Adipocyte (in vitro differentiated cells): ENCODE data around the gene TRIO.

ENCODE experiments used
- DNase-seq: peaks from one replicate; pipeline ENCODE4 v3.0.0-alpha.2; 2015; ENCODE audit warnings: low read depth
- H3K27me3 ChIP-seq: replicated peaks from 2 replicates; pipeline ENCODE4 v1.7.0; 2013; ENCODE audit warnings: mild to moderate bottlenecking, low read length, moderate library complexity; ENCODE audit not compliant: control insufficient read depth, insufficient read depth
- H3K36me3 ChIP-seq: 2 replicates; pipeline ENCODE4 v1.7.0; 2013; ENCODE audit warnings: low read length, mild to moderate bottlenecking, moderate library complexity; ENCODE audit not compliant: control insufficient read depth, insufficient read depth, severe bottlenecking
- H3K4me1 ChIP-seq: 2 replicates; pipeline ENCODE4 v1.7.0; 2013; ENCODE audit warnings: mild to moderate bottlenecking, low read length, moderate library complexity; ENCODE audit not compliant: control insufficient read depth, insufficient read depth
- H3K4me3 ChIP-seq: 2 replicates; pipeline ENCODE4 v1.7.0; 2013; ENCODE audit warnings: mild to moderate bottlenecking, low read length, moderate library complexity
- H3K9ac ChIP-seq: 2 replicates; pipeline ENCODE4 v1.7.0; 2013; ENCODE audit warnings: mild to moderate bottlenecking, low read length, moderate library complexity
- H3K9me3 ChIP-seq: 2 replicates; pipeline ENCODE4 v1.7.0; 2013; ENCODE audit warnings: mild to moderate bottlenecking, low read length, moderate library complexity; ENCODE audit not compliant: control insufficient read depth

The TRIO gene

DNA sequence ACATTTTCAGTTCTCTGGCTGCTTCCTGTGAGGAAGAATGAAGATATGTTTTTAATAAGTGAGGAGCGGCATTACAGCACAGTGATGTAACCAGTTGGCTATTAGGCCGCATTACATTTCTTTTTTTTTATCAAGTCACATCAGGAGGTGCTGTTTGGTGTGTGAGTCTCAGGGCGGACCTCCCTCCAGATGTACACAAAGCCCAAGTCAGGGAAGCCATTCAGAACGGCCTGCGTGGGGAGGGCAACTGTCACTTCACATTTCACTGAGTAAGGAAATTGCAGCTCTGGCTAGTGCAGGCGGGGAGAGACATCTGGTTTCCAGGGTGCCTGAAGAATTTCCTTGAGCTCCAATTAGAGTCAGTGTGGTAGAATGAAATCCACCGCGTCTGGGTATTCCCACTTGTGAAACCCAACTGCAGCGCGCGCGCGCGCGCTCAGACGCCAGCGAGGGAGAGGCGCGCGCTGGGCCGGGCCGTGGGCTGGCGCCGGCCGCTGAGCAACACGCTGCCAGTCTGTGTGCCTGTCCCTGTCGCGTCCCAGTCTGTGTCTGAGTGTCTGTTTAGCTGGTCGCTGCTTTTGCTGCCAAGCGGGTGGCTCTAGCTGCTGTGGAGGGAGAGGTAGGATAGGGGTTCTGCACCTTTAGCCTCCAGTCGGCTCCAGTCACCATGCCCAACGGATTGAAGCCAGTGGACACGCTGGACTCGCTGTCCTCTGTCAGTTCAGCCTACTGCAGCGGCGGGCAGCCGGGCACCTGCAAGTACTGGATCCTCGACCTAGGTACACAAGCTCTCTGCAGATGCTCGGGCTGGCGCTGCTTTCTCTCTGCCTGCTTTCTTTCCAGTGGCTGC is 297.7 kb downstream of the TRIO start:
- Histone ChIP-seq H3K27me3 (no peaks in the 10 kb centered on the region), H3K9me3 (no peaks in the 10 kb centered on the region), H3K4me1 (peaks cover 69% of the 10 kb centered on the region), H3K36me3 (peaks cover 7% of the 10 kb centered on the region), H3K9ac (peak overlapping the region; percentile 86), H3K4me3 (peak overlapping the region; percentile 82)
- peak; percentile 97 for DNase-seq

DNA sequence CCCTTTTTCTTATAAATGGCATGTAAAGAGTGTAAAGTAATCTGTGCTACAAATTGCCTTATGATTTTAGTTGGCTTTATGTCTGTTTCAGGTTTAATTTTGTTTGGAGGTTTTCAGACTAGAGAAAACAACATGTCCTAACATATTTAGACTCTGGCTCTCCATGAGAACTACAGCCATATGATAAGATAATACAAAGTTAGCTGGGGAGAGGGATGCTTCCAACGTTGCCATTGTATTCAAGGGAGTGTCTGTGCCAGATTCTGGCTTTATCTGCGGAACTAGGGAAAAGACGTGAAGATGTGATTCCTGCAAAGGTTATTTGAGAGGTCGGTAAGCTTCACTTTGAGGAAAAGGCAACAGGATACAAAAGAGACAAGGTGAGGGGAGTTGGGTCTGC is 298.5 kb downstream of the TRIO start:
- peak; percentile 23 for DNase-seq
- Histone ChIP-seq H3K9me3 (no peaks in the 10 kb centered on the region), H3K4me3 (peak overlapping the region; percentile 82), H3K27me3 (no peaks in the 10 kb centered on the region), H3K9ac (peak overlapping the region; percentile 86), H3K36me3 (peaks cover 5% of the 10 kb centered on the region), H3K4me1 (peaks cover 77% of the 10 kb centered on the region)

DNA sequence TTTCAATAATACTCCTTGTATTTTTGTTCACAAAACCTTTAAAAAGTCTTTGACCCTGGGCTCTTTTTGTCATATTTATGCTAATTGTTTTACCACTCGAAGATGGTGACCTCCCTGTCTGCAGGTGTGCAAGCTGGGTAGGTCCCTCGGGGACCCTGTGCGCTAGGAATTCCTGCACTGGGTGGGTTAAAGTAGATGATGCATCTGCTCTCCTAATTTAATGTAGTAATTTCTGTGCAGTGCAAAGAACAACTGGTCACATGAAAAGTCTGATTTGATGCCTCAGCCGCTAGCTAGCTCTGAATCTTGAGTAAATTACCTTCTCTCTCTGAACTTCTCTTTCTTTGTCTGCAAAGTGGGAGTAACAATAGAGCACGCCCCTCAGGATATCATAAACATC is 299.4 kb downstream of the TRIO start:
- DNase-seq: no peak
- no peaks in the 10 kb centered on the region for H3K36me3 ChIP-seq
- H3K9ac ChIP-seq: peak overlapping the region; percentile 86
- H3K27me3 ChIP-seq: no peaks in the 10 kb centered on the region
- peak overlapping the region; percentile 82 for H3K4me3 ChIP-seq
- H3K4me1 ChIP-seq: peaks cover 80% of the 10 kb centered on the region
- H3K9me3 ChIP-seq: no peaks in the 10 kb centered on the region

DNA sequence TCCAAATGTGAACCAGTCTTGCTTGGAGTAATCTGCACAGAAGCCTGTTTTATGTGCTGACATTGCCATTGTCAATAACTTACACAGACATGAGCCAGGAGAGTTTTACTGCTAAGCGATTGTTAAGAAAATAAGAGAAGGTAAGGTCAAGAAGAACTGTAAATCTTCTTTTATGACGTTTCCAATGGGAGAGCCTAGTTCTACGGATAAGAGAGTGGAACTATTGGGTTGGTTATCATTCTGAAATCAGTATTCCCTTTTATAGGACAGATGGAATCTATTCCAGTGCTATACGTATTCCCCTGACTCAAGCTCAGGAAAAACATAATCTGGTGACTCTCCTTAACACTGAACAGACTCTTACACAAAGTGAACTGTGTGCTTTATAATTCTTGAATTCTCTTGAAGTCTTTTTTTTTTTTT is 300.5 kb downstream of the TRIO start:
- Histone ChIP-seq H3K9ac (peak overlapping the region; percentile 86), H3K9me3 (no peaks in the 10 kb centered on the region), H3K36me3 (no peaks in the 10 kb centered on the region), H3K4me1 (peaks cover 91% of the 10 kb centered on the region), H3K4me3 (peak overlapping the region; percentile 82), H3K27me3 (no peaks in the 10 kb centered on the region)
- DNase-seq: peak; percentile 44

DNA sequence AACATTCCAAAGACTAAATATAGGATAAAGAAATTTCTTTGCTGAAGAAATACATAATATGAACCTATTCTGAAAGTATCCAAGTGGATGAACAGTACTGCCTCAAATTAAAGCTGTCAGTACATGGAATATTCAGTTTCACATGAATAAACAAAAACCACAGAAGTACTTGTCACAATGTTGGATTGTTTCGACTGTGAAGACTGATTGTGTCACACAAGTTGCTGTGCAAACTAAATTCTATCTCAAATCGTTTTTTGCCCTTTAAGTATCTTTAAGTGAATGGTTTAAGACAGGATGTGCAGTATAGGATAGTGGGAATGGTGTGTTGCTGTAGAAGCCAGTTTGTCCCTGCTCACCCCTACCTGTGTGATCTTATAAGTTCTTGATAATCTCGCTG is 301.0 kb downstream of the TRIO start:
- Histone ChIP-seq H3K4me3 (peak overlapping the region; percentile 1), H3K9me3 (no peaks in the 10 kb centered on the region), H3K4me1 (peaks cover 91% of the 10 kb centered on the region), H3K9ac (peak overlapping the region; percentile 86), H3K27me3 (no peaks in the 10 kb centered on the region), H3K36me3 (no peaks in the 10 kb centered on the region)
- DNase-seq: no peak

GRCh38 chr5:14445013-14445412 is 301.9 kb downstream of the TRIO start:
- peak overlapping the region; percentile 86 for H3K9ac ChIP-seq
- no peaks in the 10 kb centered on the region for H3K36me3 ChIP-seq
- no peaks in the 10 kb centered on the region for H3K9me3 ChIP-seq
- peak overlapping the region; percentile 49 for H3K4me3 ChIP-seq
- no peaks in the 10 kb centered on the region for H3K27me3 ChIP-seq
- peak; percentile 32 for DNase-seq
- H3K4me1 ChIP-seq: peaks cover 91% of the 10 kb centered on the region

DNA sequence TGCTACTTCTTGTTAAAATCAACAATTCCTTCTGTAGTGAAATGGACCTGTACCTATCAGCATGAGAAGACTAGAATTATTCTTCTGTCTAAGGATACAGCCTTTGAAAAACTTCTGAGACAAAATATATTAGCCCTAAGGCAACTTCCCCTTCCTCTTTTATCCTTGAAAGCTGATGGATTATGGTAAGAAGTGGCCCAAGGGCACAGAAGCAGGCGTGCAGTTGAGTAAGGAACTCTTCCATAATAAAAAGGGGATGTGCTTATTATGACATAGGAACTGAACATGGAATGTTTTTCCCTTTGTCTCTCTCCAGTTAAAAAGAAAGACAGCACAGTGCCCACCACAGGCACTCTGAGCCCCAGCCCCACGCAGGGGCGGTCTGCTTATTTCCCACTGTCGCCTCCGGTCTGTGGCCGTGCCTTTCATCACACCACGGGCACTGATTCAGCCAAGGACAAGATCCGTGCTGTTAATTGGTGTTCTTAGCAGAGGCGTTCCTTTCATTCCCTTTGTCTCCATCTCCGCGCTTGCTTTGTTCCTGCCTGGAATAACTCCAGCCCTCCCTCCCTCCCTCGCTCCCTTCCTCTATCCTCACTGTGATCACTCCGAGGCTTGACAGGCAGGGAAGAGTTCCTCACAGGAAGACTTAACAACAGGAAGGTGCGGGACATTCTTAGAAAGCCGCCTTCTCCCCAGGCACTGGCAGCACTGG is 302.6 kb downstream of the TRIO start:
- Histone ChIP-seq H3K36me3 (peaks cover 3% of the 10 kb centered on the region), H3K9me3 (no peaks in the 10 kb centered on the region), H3K4me1 (peaks cover 92% of the 10 kb centered on the region), H3K27me3 (no peaks in the 10 kb centered on the region), H3K4me3 (peak overlapping the region; percentile 49), H3K9ac (peak overlapping the region; percentile 44)
- peak; percentile 52 for DNase-seq

DNA sequence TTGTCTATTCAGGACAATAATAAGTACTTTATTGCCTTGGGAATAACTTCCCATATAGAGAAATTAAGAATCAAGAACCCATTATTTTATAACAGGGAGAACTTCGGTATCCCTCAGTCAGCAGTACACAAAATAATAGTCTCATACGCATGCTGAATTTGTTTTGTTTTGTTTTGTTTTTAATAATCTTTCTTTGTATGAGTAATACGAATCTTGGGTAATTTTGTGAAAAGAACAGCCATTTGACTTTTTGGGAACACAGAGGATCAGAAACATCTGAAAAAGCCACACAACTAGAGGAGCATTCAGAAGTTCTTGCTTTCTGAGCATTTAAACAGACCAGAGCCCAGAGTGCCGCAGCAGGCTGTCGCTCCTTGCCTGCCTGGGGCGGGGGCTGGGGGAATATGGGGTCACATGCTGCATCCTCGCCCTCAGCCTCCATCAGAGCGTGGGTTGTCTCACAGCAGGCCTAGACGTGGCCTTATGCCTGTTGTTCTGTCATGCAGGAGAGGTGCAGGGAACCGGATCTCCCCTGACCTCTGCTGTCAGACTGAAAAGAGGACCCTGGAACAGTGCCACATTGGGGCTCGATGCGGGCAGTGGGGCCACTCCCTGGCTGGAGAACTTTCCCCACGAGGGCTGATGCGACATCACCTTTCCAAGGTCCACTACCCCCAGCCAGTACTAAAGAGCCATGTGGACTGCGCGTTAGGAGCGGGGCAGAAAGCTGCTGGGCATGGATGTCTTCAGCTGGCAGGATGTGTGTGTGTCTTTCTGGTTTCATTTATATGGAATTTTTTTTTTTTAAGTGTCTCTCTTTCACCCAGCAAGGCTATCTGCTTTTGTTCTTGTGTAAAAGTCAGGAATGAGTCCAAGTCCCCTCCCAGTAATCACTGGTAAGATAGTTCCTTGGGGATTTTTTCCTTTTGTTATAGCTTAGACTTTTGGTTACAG is 305.1 kb downstream of the TRIO start:
- peak; percentile 30 for DNase-seq
- Histone ChIP-seq H3K9ac (peak overlapping the region; percentile 77), H3K4me1 (peaks cover 93% of the 10 kb centered on the region), H3K27me3 (no peaks in the 10 kb centered on the region), H3K36me3 (peaks cover 11% of the 10 kb centered on the region), H3K9me3 (no peaks in the 10 kb centered on the region), H3K4me3 (peak overlapping the region; percentile 51)

- Histone ChIP-seq H3K9ac (peak overlapping the region; percentile 77), H3K4me3 (peak overlapping the region; percentile 51), H3K36me3 (peaks cover 13% of the 10 kb centered on the region), H3K27me3 (no peaks in the 10 kb centered on the region), H3K9me3 (no peaks in the 10 kb centered on the region), H3K4me1 (peaks cover 91% of the 10 kb centered on the region)
- peak; percentile 54 for DNase-seq
Measured at GRCh38 chr5:14449052-14449661, 306.0 kb downstream of the TRIO start.

DNA sequence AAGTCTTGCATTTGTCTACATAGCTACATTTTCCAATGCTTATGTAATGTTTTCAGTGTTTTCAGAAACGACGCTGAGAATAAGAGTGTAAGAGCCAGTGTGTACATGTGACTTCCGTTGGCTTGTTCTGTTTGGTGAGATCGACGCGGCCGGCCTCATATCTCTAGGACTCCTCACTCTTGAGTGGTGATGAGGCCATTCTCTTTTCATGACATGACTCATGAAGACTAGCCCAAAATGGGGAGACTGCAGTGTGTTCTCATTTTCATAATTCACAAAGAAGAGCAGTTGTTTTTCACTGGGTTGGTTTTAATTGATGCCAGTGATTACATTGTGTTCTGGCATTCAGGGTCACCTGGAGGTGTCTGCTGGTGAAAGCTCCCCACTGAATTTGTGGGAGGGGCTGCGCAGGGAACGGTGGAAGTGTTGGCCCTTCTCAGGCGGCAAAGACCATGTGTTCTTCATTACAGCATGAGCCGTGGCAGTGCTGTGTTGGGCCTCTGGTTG is 306.9 kb downstream of the TRIO start:
- DNase-seq: peak; percentile 92
- H3K4me1 ChIP-seq: peaks cover 81% of the 10 kb centered on the region
- no peaks in the 10 kb centered on the region for H3K9me3 ChIP-seq
- H3K4me3 ChIP-seq: peak overlapping the region; percentile 51
- H3K36me3 ChIP-seq: peaks cover 17% of the 10 kb centered on the region
- H3K9ac ChIP-seq: peak overlapping the region; percentile 2
- H3K27me3 ChIP-seq: no peaks in the 10 kb centered on the region
